PFSK-1 (cell line): Measurements from ENCODE around the gene MRPL41.

Source experiments
- FOXP2 ChIP-seq: optimal IDR thresholded peaks from 2 replicates; pipeline ENCODE3; 2011; ENCODE audit warnings: borderline replicate concordance, control low read depth, inconsistent platforms; ENCODE audit not compliant: insufficient read depth; ENCODE audit errors: extremely low read length, extremely low read depth
- POLR2AphosphoS5 ChIP-seq: IDR thresholded peaks from 2 replicates; pipeline ENCODE4 v1.6.1; 2012; ENCODE audit warnings: low read depth, mild to moderate bottlenecking, control low read depth, low read length, moderate library complexity
- SIN3A ChIP-seq: IDR thresholded peaks from 2 replicates; pipeline ENCODE4 v1.6.1; 2012; ENCODE audit warnings: mild to moderate bottlenecking, low read length, moderate library complexity, borderline replicate concordance; ENCODE audit not compliant: insufficient read depth
- TAF1 ChIP-seq: IDR thresholded peaks from 2 replicates; pipeline ENCODE4 v1.6.1; 2012; ENCODE audit warnings: low read length, control low read depth, borderline replicate concordance; ENCODE audit not compliant: insufficient read depth
- TF ChIP-seq, protein P1 (sequence below), 2 experiments: IDR thresholded peaks; 2 replicates each; pipeline versions ENCODE4 v1.6.1 to v1.8.0; 2011 to 2012; ENCODE audit warnings: low read depth in 2 of 2, low read length in 2 of 2, control low read depth in 1 of 2, inconsistent platforms in 1 of 2, mild to moderate bottlenecking in 1 of 2, moderate library complexity in 1 of 2; ENCODE audit not compliant: insufficient read depth in 1 of 2

Gene MRPL41

DNA sequence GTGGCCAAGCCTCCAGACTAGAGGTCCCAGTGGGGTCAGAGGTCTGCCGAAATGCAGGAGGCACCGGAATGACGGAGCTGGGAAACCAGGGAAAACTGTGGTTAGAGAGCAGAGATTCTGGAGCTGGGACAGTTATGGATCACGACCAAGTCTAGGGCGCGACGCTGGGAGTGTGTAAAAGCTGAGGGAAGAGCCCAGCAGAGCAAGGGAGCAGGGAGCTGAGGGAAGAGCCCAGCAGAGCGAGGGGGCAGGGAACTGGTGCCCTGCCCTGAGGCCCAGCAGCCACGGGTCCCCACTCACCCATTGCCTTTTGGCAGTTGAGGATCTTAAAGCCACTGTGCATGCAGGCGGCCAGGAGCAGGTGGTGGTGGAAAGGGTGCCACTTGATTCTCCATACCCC is 12.5 kb downstream of the MRPL41 start:
- TF ChIP-seq SIN3A (no peak), TAF1 (no peak), FOXP2 (no peak), POLR2AphosphoS5 (no peak)
- TF ChIP-seq, protein P1, sequence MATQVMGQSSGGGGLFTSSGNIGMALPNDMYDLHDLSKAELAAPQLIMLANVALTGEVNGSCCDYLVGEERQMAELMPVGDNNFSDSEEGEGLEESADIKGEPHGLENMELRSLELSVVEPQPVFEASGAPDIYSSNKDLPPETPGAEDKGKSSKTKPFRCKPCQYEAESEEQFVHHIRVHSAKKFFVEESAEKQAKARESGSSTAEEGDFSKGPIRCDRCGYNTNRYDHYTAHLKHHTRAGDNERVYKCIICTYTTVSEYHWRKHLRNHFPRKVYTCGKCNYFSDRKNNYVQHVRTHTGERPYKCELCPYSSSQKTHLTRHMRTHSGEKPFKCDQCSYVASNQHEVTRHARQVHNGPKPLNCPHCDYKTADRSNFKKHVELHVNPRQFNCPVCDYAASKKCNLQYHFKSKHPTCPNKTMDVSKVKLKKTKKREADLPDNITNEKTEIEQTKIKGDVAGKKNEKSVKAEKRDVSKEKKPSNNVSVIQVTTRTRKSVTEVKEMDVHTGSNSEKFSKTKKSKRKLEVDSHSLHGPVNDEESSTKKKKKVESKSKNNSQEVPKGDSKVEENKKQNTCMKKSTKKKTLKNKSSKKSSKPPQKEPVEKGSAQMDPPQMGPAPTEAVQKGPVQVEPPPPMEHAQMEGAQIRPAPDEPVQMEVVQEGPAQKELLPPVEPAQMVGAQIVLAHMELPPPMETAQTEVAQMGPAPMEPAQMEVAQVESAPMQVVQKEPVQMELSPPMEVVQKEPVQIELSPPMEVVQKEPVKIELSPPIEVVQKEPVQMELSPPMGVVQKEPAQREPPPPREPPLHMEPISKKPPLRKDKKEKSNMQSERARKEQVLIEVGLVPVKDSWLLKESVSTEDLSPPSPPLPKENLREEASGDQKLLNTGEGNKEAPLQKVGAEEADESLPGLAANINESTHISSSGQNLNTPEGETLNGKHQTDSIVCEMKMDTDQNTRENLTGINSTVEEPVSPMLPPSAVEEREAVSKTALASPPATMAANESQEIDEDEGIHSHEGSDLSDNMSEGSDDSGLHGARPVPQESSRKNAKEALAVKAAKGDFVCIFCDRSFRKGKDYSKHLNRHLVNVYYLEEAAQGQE (IDR thresholded peaks at IDR 0.05; ENCODE audit: insufficient read depth in 1 of 2, low read depth in 2 of 2, low read length in 2 of 2), result no peak

DNA sequence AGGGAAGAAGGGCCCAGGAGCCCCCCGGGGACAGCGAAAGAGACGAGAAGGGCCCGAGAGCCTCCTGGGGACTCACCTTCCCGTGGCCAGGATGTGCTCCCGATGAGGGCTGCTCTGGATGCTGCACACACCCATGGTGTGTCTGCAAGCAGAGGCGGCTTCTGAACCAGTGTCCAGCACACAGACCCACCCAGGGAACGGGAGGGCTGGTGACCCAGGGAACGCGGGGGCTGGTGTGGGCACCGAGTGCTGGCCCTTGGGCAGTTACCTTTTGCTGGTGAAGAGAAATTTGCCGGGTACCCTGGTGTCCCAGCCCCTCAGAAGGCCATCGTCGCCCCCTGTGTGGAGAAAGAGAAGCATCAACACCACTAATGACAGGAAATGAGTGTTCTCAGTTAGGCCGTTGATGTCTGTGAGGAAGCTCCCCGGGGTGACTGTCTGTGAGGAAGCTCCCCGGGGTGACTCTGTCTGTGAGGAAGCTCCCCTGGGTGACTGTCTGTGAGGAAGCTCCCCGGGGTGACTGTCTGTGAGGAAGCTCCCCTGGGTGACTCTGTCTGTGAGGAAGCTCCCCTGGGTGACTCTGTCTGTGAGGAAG is 13.2 kb downstream of the MRPL41 start:
- TF ChIP-seq TAF1, result no peak
- TF ChIP-seq, protein P1 (IDR thresholded peaks at IDR 0.05; ENCODE audit: insufficient read depth in 1 of 2, low read depth in 2 of 2, low read length in 2 of 2), result no peak
- TF ChIP-seq POLR2AphosphoS5, result no peak
- no peak for TF ChIP-seq SIN3A
- TF ChIP-seq FOXP2, result no peak

DNA sequence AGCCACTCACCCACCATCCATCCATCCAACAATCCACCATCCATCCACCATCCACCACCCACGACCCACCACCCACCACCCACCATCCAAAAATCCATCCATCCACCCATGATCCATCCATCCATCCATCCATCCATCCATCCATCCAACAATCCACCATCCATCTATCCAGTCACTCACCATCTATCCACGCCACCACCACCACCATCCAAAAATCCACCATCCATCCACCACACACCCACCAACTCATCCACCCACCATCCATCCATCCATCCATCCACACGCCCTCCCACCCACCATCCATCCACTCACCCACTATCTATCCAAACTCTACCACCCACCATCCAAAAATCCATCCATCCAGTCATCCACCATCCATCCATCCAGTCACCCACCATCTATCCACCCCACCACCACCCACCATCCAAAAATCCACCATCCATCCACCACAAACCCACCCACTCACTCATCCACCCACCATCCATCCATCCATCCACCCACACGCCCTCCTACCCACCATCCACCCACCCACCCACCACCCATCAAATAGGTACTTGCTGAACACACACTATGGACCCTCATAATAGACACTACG is 18.0 kb downstream of the MRPL41 start:
- TF ChIP-seq, protein P1 (IDR thresholded peaks at IDR 0.05; ENCODE audit: insufficient read depth in 1 of 2, low read depth in 2 of 2, low read length in 2 of 2), result no peak
- TF ChIP-seq TAF1 (no peak), POLR2AphosphoS5 (no peak)

DNA sequence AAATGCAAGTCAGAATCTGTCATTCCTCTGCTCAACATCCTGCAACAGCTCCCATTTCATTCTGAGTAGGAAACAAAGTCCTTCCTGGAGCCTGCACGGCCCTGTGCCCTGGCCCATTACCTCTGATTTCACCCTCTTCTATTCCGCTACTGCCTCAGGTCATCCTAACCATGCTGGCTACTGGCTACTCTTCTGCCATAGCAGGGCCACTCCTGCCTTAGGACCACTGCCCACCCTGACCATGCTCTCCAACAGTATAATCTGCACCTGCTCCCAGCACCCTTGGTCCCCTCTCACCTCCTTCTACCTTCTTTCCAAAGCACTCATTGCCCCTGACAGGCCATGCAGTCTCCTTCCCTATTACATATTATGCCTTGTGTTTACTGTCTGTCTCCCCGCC is 18.9 kb downstream of the MRPL41 start:
- no peak for TF ChIP-seq TAF1

DNA sequence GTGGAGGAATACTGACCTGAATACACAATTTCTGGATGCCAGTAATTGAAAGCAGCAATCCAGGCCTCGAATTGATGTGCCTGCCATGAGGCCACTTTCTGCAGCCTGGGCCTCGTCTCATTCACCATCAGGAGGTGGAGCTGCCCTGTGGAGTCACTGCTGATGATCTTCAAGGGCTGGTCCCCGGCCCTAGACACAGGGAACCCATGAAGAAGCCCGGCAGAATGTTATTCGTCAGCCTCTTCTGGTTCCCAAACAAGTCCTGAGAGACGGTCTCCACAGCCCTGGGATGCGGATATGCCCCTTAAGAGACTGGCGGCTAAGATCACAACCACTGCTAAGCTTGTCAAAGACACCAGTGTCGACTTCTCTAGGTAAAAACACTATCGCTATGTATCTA is 22.5 kb downstream of the MRPL41 start:
- no peak for TF ChIP-seq FOXP2
- TF ChIP-seq, protein P1 (IDR thresholded peaks at IDR 0.05; ENCODE audit: insufficient read depth in 1 of 2, low read depth in 2 of 2, low read length in 2 of 2), result no peak
- no peak for TF ChIP-seq TAF1
- TF ChIP-seq POLR2AphosphoS5, result no peak
- TF ChIP-seq SIN3A, result no peak
